GM18502 (cell line): ENCODE measurements around the gene PGAP1.
"Not testable (repeated sequence)": the region's sequence is repeated elsewhere in the genome, so short reads cannot be mapped to it uniquely, and the experiment has no call there.

Experiments used
- ATAC-seq: cut with Tn5 transposase; IDR thresholded peaks from one replicate; pipeline ENCODE4 v1.9.1; 2021; ENCODE audit warnings: mild to moderate bottlenecking; ENCODE audit not compliant: unreplicated experiment, poor library complexity

Gene PGAP1

DNA sequence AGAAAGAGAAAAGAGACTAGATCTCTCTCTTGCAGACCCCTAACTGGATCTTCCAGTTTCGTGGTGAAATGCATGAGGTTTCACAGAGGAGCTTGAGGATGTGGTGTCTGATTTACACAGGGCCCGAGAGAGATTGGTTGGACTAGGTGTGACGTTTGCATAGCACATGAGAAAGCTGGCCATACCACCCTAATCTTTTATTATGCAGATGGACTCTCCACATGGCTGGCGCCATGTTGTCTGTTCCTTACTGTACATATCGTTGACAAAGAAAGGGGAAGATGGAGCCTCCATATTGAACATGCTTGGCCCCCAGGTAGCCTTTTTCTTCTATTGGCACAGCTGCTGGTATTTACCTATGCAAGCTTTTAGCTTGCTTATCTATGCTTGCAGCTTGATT, 27.5 kb upstream of the PGAP1 start:
- no peak for ATAC-seq

DNA sequence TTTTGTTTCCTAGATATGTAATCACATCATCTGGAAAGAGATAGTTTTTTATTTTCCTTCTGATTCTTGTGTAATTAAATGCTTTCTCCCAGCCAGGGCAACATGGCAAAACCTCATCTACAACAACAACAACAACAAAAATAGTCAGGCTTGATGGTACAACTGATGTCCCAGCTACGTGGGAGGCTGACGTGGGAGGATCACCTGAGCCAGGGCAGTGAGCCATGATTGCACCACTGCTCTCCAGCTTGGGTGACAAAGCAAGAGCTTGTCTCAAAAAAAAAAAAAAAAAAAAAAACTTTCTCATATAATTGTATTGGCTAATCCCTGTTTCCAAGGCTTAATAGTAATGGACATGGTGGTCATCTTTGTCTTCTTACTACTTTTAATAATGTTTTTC, 26.4 kb upstream of the PGAP1 start:
- ATAC-seq: no peak

DNA sequence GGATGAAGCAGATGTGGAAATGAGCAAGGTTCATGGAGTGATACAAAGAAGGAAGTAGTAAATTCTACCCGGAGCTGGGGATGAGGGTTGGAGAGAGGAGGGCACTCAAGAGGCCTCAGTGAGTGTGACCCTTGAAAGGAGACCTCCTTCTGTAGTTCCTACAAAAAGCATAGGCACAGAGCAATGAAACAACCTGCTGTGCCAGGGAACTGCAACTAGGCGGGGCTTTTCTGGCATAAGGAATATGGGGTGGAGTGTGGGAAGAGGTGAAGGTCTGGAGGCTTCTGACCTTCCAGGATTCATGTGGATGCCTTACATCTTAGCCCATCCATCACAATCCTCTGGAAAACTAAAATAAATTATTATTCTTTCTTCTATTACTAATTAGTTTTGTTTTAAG, 25.5 kb upstream of the PGAP1 start:
- no peak for ATAC-seq

DNA sequence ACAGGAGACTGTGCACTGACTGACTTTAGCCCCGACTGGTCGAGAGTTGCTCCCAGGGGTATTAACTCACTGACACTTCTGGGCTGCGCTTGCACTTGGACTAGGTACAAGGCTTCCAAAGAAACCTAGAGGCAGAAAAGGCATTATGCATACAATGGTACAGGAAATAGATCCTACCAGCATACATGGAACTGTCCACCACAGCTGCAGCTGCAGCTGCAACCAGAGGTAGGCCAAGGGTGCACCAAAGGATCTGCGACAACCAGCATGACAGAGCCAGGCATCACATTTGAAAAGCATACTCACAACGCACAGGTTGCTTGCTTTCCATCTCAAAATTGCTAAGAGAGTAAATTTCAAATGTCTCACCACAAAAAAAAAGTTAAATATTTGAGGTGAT, 22.6 kb upstream of the PGAP1 start:
- ATAC-seq: no peak

DNA sequence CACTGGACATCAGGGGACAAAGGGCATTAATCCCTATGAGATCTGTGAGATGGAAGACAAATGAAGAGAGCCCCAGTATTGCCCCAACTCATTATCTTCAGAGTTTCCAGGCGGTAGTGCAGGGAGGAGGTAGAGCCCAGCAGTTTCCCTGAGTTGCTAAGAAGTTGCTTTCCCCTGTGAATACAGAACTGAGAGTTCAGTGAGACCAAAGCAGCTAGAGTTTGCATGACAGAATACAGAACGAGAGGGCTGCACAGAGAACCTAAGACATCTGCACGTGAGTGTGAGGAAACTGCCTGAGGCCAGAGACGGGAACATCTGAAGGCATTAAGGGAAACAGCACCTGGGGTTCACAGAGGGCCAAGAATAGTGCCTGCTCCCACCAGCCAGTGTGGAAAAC, 18.1 kb upstream of the PGAP1 start:
- peak; percentile 82 for ATAC-seq

DNA sequence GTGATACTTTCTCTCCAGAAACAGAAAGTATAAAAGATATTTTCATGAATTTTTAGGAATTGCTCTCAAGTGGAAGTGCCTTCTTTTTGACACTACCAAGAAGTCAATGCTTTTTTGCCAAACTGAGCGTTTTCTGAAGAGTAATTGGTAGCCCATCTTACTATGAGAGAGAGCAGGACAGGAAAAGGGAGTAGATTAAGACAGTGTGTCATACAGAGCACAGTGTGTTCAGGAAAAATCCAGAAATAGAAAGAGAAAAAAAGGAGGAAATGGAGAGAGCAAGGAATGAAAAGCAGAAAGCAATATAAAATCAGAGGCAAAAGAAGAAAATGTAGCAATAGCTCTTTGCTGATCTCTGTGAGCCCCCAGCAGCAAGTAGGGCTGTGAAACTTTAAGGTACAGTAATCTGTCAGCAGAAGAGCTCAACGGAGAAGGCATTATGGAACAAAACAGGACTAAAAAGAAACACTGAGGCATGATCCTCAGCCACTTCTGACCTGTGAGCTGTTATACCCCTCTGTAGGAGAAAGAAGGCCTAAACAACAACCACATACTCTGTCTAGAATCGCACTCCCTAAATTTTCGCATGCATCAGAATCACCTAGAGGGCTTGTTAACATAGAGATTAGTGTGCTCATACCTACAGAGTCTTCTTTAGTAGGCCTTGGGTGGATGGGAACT, 15.0 kb upstream of the PGAP1 start:
- ATAC-seq: no peak

DNA sequence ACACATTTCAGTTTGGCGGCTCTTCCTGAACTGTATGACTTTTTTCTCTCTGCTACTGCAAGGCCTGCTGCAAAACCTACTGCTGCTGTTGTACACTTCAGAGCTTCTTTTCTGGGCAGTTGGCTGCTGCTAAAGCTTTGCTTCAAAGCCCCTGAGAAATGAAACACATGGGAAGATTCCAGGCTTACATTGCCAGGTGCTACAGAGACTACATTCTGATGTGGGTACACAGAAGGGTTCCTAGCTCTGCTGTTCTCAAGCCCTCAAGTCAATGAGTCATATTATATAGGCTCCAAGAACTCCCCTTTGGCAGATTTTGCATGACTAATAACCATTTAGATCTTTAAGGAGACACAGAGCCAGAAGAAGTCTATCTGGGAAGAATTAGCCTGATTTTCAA, 12.9 kb upstream of the PGAP1 start:
- no peak for ATAC-seq

DNA sequence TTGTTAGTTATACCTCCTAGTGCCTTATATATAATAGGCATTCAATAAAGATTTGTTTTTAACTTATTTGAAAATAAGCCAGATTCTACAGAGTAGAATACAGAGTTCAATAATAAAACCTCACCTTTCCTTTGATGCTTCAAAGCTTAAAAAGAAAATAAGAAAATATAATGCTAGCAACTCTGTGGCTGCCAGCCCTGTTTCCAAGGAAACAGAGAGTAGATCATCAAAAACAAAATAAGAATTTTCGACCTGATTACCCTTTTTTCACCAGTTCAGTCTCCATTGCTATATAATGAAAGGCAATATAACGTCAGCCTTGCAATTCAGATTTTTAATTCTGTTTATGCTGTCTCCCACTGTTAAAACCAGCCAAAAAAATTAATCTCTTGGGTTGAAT, 8.9 kb upstream of the PGAP1 start:
- no peak for ATAC-seq

DNA sequence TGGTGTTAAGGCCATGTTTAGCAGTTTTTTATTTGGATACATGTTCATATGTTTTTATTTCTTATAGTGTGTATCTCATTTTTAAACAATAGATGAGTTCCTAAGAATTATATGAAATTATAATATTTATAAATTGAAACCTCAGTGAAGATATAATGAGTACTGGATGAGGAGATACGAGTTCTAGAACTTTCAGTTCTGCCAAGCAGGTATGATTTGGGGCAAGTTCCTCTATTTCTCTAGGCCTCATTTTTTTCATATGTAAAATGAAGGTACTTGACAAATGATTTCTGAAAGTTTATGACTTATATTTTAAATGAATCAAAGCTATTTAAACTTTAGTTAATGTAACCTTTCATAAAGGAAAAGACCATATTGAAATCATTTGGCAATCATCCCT, 8.2 kb upstream of the PGAP1 start:
- ATAC-seq: no peak

DNA sequence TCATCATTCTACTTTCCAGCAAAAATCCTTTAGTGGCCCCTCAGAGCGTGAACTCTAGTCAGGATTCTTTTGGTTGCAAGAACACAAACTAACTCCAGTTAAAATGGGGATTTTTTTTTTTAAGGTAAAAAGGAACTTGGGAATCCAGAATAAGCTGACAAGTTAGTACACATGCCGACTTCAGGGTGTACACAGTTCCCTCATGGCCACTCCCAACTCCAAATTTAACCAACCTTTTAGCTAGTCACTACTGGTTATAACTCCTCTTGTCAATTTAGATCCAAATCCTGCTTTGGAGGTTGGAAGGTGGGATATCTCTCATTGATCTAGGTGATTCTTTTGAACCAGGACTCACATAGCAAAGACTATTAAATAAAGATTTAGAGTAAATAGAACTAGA, 5.0 kb upstream of the PGAP1 start:
- no peak for ATAC-seq

DNA sequence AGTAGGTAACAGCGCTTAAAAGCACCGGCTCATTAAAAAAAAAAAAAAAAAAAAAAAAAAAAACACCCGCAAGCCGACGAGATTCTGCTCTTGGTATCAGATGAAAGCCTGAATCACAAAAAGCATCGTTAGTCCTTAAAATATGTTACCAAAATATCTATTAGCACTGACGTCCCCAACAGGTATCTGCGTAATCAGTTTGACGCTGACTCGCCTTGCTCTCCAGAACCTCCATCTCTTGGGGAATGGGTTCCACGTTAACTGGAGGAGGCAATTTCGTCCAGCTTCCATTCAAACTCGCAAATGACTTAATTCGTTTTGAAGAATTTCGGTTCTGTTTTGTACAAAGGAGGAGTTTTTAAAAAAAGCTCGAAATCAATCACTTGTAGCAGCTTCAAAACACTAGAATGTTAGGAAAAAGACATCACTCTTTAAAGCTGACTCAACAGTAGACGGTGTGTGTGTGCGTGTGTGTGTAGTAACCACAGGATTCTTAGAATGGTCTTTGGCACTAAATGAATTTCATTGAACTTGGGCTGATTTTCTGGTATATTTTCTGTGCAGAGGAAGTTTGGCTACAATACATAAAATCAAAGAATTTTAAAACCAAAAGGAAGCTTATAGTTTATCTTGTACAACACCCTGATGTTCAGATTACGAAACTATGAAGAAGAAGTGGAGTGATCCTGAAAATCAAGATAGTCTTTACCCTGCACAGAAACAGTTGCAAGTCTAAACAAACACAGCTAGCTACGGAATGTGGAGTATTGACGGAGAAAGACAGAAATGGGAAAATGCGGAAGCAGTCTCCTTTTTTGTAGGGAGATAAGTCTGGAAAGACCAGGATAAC, 1.1 kb upstream of the PGAP1 start:
- ATAC-seq: no peak

DNA sequence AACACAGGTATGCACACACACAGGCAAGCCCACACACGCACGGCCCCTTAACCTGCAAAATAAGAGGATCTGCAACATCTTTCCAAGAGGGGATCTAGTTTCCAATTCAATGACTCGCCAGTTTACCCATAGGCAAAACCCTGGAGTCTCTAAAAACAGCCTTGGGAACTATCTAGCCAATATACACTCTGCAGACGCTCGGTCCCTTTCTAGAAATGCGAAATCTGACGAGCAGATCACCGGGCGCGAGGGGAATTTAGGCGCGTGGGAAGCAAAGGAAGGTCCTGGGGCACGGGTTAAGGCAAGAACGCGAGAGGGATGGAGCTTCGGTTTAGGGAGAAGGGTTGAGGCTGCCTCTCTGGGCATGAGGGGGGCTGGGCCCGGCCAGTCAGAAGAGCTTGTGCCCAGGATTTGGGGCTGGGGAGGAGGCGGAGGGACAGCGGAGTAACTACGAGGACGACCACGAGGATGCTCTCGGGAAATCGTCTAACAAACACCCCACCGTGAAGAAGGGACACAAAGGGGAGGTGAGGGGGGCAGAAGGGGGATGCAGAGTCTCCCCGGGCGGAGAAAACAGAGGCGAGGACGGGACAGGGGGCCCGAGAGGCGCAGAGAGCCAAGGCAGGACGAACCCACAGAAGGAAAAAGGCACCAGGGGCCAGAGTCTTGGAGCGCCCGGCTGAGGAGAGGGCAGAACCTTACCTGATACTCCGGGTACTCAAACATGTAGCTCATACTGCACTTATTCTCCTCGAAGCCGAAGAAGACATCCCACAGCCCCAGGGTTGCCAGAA, 542 bp downstream of the PGAP1 start:
- peak; percentile 40 for ATAC-seq

DNA sequence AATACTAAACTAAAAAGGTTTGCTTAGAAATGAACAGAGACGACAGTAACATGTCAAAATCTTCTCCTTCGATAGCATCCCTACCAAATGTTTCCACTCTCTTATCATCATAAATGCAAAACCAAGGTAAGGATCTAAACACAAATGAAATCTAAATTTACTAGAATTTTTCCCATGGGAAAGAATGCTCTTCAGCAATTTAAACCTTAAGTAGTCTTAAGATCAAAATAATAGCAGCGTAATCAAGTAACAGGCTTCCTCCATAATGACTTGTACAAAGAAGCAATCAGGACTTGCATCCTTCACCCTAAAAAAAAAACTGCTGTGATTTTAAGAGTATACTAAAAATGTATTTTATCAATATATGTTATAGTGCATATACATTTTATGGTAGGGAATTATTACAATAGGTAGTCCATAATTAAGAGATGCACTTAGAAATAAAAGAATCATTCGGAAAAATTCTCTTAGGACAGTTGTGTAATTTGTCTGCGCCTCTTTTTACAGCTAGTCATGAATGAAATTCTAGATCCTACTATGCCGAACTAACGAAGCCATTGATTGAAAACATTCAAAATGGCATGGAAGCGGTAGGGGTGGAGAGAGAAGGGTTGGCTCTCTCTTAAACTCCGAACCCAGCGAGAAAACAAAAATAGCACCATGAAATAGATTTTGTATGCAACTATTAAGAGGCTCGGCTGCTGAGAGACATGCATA, 1.3 kb downstream of the PGAP1 start:
- no peak for ATAC-seq

DNA sequence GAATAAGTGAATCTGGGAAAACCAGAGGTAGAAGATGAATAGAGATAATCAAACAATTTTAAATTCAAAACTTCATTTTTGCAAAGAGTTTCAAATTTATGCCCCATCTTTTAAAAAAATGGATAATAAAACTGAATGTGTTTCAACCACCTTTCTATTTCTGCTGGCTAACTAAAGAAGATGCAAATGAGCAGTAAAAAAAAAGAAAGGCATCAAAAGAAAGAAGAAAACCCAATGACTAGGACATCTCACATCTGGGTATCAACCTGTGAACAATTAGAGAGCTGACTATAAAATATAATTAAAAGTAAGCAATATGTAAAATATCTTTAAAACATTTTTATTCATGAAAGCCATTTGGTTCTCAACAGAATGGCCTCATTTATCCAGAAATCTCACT, 2.5 kb downstream of the PGAP1 start:
- ATAC-seq: no peak

DNA sequence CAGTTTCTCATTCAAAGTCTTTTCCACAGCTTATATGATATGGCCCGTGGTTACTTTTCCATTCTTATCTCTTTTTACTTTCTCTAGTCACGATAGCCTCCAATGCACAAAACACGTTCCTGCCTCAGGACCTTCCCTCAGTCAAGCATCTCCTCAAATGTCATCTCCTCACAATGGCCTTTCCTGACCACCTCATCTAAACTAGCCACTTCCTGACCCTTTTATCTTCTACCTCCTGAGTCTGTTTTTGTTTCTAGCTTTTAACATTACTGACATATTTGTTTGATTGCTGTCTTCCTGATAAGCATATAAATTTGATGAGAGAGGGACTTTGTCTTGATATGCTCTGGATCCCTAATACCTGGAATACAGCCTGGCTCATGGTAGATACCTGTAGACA, 7.6 kb downstream of the PGAP1 start:
- no peak for ATAC-seq

DNA sequence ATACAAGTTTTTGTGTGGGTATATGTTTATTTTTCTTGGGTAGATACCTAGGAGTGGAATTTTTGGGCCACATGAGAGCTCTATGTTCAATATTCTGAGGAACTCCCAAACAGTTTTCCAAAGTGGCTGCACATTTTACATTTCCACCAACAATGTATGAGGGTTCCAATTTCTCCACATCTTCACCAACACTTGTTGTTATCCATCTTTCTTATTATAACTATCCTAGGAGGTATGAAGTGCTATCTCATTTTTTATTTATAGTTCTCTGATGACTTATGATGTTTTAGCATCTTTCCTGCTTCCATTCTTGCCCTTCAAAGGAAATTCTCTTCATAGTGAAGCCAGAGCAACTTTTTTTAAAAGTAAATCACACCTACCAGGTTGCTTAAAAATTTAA, 8.7 kb downstream of the PGAP1 start:
- ATAC-seq: no peak

DNA sequence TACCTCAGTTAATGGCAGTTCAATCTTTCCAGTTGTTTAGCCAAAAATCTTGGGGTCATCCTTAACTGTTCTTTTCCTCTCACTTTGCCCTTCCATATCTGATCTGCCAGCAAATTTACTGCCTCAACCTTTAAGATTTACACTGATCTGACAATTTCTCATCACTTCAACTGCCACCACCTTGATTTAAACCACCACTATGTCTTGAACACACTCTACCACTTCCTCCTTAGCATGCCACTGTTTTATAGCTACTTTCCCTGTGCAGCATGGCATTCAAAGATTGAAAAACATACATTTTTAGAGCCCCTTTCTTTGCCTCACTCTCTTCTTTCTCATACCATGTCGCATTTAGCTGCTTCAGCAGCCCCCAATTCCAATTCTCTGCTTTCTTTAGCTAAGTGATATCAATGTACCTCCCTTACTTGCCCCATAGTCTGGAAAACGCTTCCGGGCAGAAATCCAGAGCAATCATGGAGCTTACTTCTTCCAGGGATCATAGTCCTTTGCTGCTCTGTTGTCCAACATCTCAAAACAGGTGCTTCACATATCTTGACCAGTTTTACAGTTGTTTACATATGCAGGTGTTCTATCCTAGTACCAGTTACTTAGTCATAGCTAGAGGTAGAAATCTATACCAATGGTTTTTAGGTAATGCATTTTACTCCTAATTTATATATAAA, 10.9 kb downstream of the PGAP1 start:
- ATAC-seq: no peak

DNA sequence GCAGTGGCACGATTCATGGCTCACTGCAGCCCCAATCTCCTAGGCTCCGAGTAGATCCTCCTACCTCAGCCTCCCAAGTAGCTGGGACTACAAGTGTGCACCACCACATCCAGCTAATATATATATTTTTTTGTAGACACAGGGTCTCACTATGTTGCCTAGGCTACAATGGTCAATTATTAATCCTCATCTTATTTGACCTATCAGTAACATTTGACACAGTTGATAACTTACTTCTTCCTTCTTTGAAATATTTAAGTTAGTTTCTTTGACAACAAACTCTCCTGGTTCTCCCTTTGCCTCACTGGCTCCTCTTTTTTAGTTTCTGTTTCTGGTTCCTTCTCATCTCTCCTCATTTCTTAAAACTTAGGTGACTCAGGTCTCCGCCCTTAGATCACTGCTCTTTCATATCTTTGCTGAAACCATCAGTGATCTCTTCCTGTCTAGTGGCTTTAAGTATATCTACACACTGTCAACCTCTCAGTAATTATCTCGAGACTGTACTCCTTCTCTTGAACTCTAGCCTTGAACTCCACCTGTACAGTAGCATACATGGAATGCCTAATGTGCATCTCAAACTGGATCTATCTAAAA, 11.5 kb downstream of the PGAP1 start:
- ATAC-seq: no peak

DNA sequence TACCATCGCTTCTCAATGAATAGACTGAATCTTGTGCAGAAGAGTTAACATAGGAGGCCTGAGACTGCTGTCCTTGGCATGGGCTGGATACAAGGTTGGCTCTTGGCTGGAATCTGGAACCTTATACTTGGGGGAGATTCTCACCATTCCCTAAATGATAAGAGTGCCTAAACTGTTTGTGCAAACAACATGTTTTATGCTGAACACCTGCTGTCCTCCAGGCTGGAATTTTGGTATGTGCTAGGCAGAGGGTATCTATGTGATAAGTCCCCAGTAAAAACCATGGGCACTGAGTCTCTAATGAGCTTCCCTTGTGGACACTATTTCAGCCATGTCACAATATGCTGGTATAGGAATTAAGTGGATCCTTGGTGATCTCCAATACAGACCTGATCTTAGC, 12.8 kb downstream of the PGAP1 start:
- no peak for ATAC-seq

DNA sequence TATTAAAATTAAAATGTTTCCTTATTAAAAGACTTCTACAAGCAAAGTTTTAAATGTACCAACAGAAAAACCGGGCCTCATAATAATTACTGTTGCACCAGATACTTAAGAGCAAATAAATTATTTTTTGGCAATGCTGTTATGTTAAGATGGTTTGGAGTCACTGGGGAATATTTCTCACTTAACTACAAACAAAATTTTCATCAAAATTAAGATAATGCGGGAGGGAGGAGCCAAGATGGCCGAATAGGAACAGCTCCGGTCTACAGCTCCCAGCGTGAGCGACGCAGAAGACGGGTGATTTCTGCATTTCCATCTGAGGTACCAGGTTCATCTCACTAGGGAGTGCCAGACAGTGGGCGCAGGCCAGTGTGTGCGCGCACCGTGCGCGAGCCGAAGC, 21.1 kb downstream of the PGAP1 start:
- ATAC-seq: not testable (repeated sequence)
